GM19452 (cell line): ENCODE measurements around the gene AMFR.

Source experiments
- ATAC-seq: cut with Tn5 transposase; IDR thresholded peaks from one replicate; pipeline ENCODE4 v1.9.1; 2021; ENCODE audit not compliant: unreplicated experiment

Gene AMFR

GRCh38 chr16:56349086-56349415, 76.3 kb downstream of the AMFR start:
- ATAC-seq = no peak

GRCh38 chr16:56348168-56349085, 76.9 kb downstream of the AMFR start:
- no peak for ATAC-seq

- ATAC-seq = no peak
Measured at GRCh38 chr16:56347670-56348069, 77.7 kb downstream of the AMFR start.

- ATAC-seq = no peak
Measured at GRCh38 chr16:56347166-56347565, 78.2 kb downstream of the AMFR start.

- no peak for ATAC-seq
Measured at GRCh38 chr16:56346131-56346890, 79.0 kb downstream of the AMFR start.

- no peak for ATAC-seq
Measured at GRCh38 chr16:56345406-56346050, 79.8 kb downstream of the AMFR start.

- ATAC-seq = no peak
Measured at GRCh38 chr16:56344518-56345405, 80.6 kb downstream of the AMFR start.

GRCh38 chr16:56343661-56344517, 81.5 kb downstream of the AMFR start:
- ATAC-seq = no peak

GRCh38 chr16:56341656-56342399, 83.5 kb downstream of the AMFR start:
- no peak for ATAC-seq

GRCh38 chr16:56340864-56341365, 84.4 kb downstream of the AMFR start:
- no peak for ATAC-seq

GRCh38 chr16:56340416-56340815, 84.9 kb downstream of the AMFR start:
- ATAC-seq = no peak

- no peak for ATAC-seq
Measured at GRCh38 chr16:56339431-56340195, 85.7 kb downstream of the AMFR start.

- no peak for ATAC-seq
Measured at GRCh38 chr16:56338566-56339318, 86.6 kb downstream of the AMFR start.

- no peak for ATAC-seq
Measured at GRCh38 chr16:56337858-56338325, 87.5 kb downstream of the AMFR start.

GRCh38 chr16:56337131-56337857, 88.1 kb downstream of the AMFR start:
- ATAC-seq = no peak

GRCh38 chr16:56336711-56337110, 88.6 kb downstream of the AMFR start:
- no peak for ATAC-seq
